WTC11 (cell line): ENCODE data around the gene DTNB. TPM values are rescaled to one million over a fixed set of nuclear protein-coding genes. Genes with fewer than 3 reads are reported as not detected.

Experiments used
- ATAC-seq: fragments of 200-7000 bp; cut with Tn5 transposase; 2 replicates; pipeline ENCODE4 v1.10.0; 2021; ENCODE audit warnings: mild to moderate bottlenecking, moderate library complexity
- CTCF ChIA-PET: fragments of 300-600 bp; sonication (Branson Sonifier 250); formaldehyde crosslinking; loops from one replicate; lab custom pipeline; 2021; ENCODE audit warnings: antibody characterized with exemption; lab: Charles Lee
- POLR2A ChIA-PET: fragments of 350-600 bp; sonication (Branson Sonifier 250); formaldehyde crosslinking; loops from one replicate; lab custom pipeline; 2021; ENCODE audit warnings: antibody characterized with exemption; lab: Charles Lee
- DNase-seq: peaks from one replicate; pipeline ENCODE4 v3.0.0; 2021; ENCODE audit warnings: low spot score
- H3K27ac Mint-ChIP-seq: 2 replicates; pipeline ENCODE4 v1.8.0; 2021; ENCODE audit warnings: mixed read lengths
- H3K27me3 Mint-ChIP-seq: 2 replicates; pipeline ENCODE4 v1.8.0; 2021; ENCODE audit warnings: low read depth, mild to moderate bottlenecking, moderate library complexity, mixed read lengths
- H3K36me3 Mint-ChIP-seq: 2 replicates; pipeline ENCODE4 v1.8.0; 2021; ENCODE audit warnings: mixed read lengths
- H3K4me1 Mint-ChIP-seq: 2 replicates; pipeline ENCODE4 v1.8.0; 2022; ENCODE audit warnings: mixed read lengths
- H3K4me3 Mint-ChIP-seq: 2 replicates; pipeline ENCODE4 v1.8.0; 2021; ENCODE audit warnings: mild to moderate bottlenecking, moderate library complexity, mixed read lengths
- H3K9me3 Mint-ChIP-seq: 2 replicates; pipeline ENCODE4 v1.8.0; 2021; ENCODE audit warnings: mixed read lengths
- ESRRA ChIP-seq: sonication (generic); formaldehyde crosslinking; IDR thresholded peaks from 2 replicates; pipeline ENCODE4 v1.8.1; 2022; ENCODE audit warnings: mild to moderate bottlenecking, missing genetic modification reagents, borderline replicate concordance
- JUN ChIP-seq: sonication (generic); formaldehyde crosslinking; IDR thresholded peaks from 2 replicates; pipeline ENCODE4 v1.8.0; 2023; ENCODE audit warnings: mild to moderate bottlenecking, missing genetic modification reagents
- NR3C1 ChIP-seq: sonication (generic); formaldehyde crosslinking; conservative IDR thresholded peaks from 2 replicates; pipeline ENCODE4 v1.8.1; 2023; ENCODE audit warnings: low read depth, mild to moderate bottlenecking, missing genetic modification reagents
- RORB ChIP-seq: fragments of 250-450 bp; sonication (Bioruptor Pico); IDR thresholded peaks from 2 replicates; pipeline ENCODE4 v1.9.0; 2021; ENCODE audit warnings: mild to moderate bottlenecking
- SOX15 ChIP-seq: fragments of 250-450 bp; sonication (Bioruptor Pico); IDR thresholded peaks from 2 replicates; pipeline ENCODE4 v1.9.0; 2021; ENCODE audit warnings: mild to moderate bottlenecking
- TEAD1 ChIP-seq: sonication (generic); formaldehyde crosslinking; IDR thresholded peaks from 2 replicates; pipeline ENCODE4 v1.8.0; 2022; ENCODE audit warnings: mild to moderate bottlenecking, missing genetic modification reagents
- ZBTB21 ChIP-seq: sonication (generic); formaldehyde crosslinking; IDR thresholded peaks from 2 replicates; pipeline ENCODE4 v1.8.1; 2023; ENCODE audit warnings: mild to moderate bottlenecking, missing genetic modification reagents, borderline replicate concordance
- ZNF121 ChIP-seq: sonication (generic); formaldehyde crosslinking; IDR thresholded peaks from 2 replicates; pipeline ENCODE4 v1.8.0; 2023; ENCODE audit warnings: missing genetic modification reagents
- ZNF423 ChIP-seq: fragments of 250-450 bp; sonication (Bioruptor Pico); IDR thresholded peaks from 2 replicates; pipeline ENCODE4 v2.1.2; 2022; ENCODE audit warnings: mild to moderate bottlenecking, moderate library complexity
- total RNA-seq: library from RNA; stranded (reverse); gene quantifications from 3 replicates; pipeline ENCODE4 v1.2.3, GENCODE V29; 2021
- TF ChIP-seq, protein P1 (sequence below): fragments of 250-450 bp; sonication (Bioruptor Pico); IDR thresholded peaks from 2 replicates; pipeline ENCODE4 v2.1.2; 2022; ENCODE audit warnings: mild to moderate bottlenecking, moderate library complexity
- TF ChIP-seq, protein P2 (sequence below): fragments of 250-450 bp; sonication (Bioruptor Pico); IDR thresholded peaks from 2 replicates; pipeline ENCODE4 v1.8.0; 2021; ENCODE audit warnings: mild to moderate bottlenecking
- TF ChIP-seq, protein P3 (sequence below): sonication (generic); formaldehyde crosslinking; IDR thresholded peaks from 2 replicates; pipeline ENCODE4 v1.8.1; 2023; ENCODE audit warnings: mild to moderate bottlenecking, missing genetic modification reagents, moderate library complexity
- TF ChIP-seq, protein P4 (sequence below): sonication (generic); formaldehyde crosslinking; IDR thresholded peaks from 2 replicates; pipeline ENCODE4 v1.8.1; 2022; ENCODE audit warnings: low read depth, missing genetic modification reagents, borderline replicate concordance
- TF ChIP-seq, protein P5 (sequence below): sonication (generic); formaldehyde crosslinking; IDR thresholded peaks from 2 replicates; pipeline ENCODE4 v1.8.1; 2022; ENCODE audit warnings: mild to moderate bottlenecking, moderate library complexity, missing genetic modification reagents
- TF ChIP-seq, protein P6 (sequence below): fragments of 250-450 bp; sonication (Bioruptor Pico); IDR thresholded peaks from 2 replicates; pipeline ENCODE4 v1.9.0; 2021; ENCODE audit warnings: mild to moderate bottlenecking
- TF ChIP-seq, protein P7 (sequence below): sonication (generic); formaldehyde crosslinking; IDR thresholded peaks from 2 replicates; pipeline ENCODE4 v1.8.1; 2023; ENCODE audit warnings: mild to moderate bottlenecking, moderate library complexity, missing genetic modification reagents
- TF ChIP-seq, protein P8 (sequence below): sonication (generic); formaldehyde crosslinking; IDR thresholded peaks from 2 replicates; pipeline ENCODE4 v1.8.0; 2023; ENCODE audit warnings: mild to moderate bottlenecking, missing genetic modification reagents
- TF ChIP-seq, protein P9 (sequence below): sonication (generic); formaldehyde crosslinking; IDR thresholded peaks from 2 replicates; pipeline ENCODE4 v1.8.1; 2022; ENCODE audit warnings: missing genetic modification reagents, borderline replicate concordance

The DTNB gene
- total RNA-seq, 1 experiment from 2014 or later = 39.9 TPM

DNA sequence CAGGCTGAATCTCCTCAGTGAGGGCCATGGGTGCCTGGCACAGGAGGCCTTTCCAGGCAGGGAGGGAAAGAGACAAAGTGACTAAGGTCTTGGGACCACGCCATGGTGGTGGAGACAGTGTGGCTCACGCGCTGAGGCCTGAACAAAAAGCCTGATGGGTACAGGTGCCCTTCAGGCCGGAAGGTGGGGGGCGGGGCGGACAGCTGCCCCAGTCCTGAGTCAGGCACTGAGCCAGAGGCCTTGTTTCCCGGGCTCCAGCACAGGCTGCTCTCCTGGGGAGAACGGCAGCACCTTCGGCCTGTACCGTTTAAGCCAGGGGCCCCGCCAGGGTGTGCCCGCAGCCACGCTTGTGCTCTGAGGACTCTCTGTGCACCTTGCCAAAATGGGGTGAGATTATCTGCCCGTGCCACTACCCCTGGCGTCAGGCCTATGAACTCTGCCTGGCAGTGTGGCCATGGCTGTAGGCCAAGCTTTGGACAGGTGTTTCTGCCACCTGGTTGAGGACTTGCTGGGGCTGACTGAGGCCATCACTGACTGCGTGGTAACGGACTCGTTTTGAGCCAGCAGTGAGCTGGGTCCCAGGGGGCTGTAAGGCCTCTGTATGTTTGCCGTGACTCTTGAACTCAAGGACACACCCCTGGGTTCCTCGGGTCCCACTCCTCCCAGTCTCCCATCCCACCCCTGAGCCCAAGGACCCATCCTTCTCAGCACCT is 300.0 kb downstream of the DTNB start:
- ATAC-seq (no peak), DNase-seq (no peak)
- CTCF ChIA-PET = interaction anchor here (4.7 kb wide), 1 partner anchor 11 kb away, joined by 54 read pairs; no protein-coding TSS in a partner anchor
- POLR2A ChIA-PET = interaction anchor here (0.6 kb wide), 1 partner anchor 103 kb away, joined by 3 read pairs; no protein-coding TSS in a partner anchor
- H3K4me1 Mint-ChIP-seq = peaks cover 31% of the 10 kb centered on the region
- peaks cover 32% of the 10 kb centered on the region for H3K27me3 Mint-ChIP-seq
- H3K9me3 Mint-ChIP-seq = no peaks in the 10 kb centered on the region
- TF ChIP-seq ZNF423 (CRISPR knock-in tag) = no peak
- TF ChIP-seq, protein P1, sequence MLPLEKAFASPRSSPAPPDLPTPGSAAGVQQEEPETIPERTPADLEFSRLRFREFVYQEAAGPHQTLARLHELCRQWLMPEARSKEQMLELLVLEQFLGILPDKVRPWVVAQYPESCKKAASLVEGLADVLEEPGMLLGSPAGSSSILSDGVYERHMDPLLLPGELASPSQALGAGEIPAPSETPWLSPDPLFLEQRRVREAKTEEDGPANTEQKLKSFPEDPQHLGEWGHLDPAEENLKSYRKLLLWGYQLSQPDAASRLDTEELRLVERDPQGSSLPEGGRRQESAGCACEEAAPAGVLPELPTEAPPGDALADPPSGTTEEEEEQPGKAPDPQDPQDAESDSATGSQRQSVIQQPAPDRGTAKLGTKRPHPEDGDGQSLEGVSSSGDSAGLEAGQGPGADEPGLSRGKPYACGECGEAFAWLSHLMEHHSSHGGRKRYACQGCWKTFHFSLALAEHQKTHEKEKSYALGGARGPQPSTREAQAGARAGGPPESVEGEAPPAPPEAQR (CRISPR knock-in tag) = no peak
- TF ChIP-seq, protein P2, sequence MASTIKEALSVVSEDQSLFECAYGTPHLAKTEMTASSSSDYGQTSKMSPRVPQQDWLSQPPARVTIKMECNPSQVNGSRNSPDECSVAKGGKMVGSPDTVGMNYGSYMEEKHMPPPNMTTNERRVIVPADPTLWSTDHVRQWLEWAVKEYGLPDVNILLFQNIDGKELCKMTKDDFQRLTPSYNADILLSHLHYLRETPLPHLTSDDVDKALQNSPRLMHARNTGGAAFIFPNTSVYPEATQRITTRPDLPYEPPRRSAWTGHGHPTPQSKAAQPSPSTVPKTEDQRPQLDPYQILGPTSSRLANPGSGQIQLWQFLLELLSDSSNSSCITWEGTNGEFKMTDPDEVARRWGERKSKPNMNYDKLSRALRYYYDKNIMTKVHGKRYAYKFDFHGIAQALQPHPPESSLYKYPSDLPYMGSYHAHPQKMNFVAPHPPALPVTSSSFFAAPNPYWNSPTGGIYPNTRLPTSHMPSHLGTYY (CRISPR knock-in tag) = no peak
- TF ChIP-seq JUN (CRISPR knock-in tag) = no peak
- no peak for TF ChIP-seq RORB (CRISPR knock-in tag)
- TF ChIP-seq, protein P3, sequence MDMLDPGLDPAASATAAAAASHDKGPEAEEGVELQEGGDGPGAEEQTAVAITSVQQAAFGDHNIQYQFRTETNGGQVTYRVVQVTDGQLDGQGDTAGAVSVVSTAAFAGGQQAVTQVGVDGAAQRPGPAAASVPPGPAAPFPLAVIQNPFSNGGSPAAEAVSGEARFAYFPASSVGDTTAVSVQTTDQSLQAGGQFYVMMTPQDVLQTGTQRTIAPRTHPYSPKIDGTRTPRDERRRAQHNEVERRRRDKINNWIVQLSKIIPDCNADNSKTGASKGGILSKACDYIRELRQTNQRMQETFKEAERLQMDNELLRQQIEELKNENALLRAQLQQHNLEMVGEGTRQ (CRISPR knock-in tag) = no peak
- no peak for TF ChIP-seq ZNF121 (CRISPR knock-in tag)
- TF ChIP-seq, protein P4, sequence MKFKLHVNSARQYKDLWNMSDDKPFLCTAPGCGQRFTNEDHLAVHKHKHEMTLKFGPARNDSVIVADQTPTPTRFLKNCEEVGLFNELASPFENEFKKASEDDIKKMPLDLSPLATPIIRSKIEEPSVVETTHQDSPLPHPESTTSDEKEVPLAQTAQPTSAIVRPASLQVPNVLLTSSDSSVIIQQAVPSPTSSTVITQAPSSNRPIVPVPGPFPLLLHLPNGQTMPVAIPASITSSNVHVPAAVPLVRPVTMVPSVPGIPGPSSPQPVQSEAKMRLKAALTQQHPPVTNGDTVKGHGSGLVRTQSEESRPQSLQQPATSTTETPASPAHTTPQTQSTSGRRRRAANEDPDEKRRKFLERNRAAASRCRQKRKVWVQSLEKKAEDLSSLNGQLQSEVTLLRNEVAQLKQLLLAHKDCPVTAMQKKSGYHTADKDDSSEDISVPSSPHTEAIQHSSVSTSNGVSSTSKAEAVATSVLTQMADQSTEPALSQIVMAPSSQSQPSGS (CRISPR knock-in tag) = no peak
- no peak for TF ChIP-seq ZBTB21 (CRISPR knock-in tag)
- TF ChIP-seq, protein P5, sequence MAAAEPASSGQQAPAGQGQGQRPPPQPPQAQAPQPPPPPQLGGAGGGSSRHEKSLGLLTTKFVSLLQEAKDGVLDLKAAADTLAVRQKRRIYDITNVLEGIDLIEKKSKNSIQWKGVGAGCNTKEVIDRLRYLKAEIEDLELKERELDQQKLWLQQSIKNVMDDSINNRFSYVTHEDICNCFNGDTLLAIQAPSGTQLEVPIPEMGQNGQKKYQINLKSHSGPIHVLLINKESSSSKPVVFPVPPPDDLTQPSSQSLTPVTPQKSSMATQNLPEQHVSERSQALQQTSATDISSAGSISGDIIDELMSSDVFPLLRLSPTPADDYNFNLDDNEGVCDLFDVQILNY (CRISPR knock-in tag) = no peak
- TF ChIP-seq, protein P6, sequence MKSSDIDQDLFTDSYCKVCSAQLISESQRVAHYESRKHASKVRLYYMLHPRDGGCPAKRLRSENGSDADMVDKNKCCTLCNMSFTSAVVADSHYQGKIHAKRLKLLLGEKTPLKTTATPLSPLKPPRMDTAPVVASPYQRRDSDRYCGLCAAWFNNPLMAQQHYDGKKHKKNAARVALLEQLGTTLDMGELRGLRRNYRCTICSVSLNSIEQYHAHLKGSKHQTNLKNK (CRISPR knock-in tag) = no peak
- TF ChIP-seq, protein P7, sequence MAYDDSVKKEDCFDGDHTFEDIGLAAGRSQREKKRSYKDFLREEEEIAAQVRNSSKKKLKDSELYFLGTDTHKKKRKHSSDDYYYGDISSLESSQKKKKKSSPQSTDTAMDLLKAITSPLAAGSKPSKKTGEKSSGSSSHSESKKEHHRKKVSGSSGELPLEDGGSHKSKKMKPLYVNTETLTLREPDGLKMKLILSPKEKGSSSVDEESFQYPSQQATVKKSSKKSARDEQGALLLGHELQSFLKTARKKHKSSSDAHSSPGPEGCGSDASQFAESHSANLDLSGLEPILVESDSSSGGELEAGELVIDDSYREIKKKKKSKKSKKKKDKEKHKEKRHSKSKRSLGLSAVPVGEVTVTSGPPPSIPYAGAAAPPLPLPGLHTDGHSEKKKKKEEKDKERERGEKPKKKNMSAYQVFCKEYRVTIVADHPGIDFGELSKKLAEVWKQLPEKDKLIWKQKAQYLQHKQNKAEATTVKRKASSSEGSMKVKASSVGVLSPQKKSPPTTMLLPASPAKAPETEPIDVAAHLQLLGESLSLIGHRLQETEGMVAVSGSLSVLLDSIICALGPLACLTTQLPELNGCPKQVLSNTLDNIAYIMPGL = no peak
- TF ChIP-seq, protein P8, sequence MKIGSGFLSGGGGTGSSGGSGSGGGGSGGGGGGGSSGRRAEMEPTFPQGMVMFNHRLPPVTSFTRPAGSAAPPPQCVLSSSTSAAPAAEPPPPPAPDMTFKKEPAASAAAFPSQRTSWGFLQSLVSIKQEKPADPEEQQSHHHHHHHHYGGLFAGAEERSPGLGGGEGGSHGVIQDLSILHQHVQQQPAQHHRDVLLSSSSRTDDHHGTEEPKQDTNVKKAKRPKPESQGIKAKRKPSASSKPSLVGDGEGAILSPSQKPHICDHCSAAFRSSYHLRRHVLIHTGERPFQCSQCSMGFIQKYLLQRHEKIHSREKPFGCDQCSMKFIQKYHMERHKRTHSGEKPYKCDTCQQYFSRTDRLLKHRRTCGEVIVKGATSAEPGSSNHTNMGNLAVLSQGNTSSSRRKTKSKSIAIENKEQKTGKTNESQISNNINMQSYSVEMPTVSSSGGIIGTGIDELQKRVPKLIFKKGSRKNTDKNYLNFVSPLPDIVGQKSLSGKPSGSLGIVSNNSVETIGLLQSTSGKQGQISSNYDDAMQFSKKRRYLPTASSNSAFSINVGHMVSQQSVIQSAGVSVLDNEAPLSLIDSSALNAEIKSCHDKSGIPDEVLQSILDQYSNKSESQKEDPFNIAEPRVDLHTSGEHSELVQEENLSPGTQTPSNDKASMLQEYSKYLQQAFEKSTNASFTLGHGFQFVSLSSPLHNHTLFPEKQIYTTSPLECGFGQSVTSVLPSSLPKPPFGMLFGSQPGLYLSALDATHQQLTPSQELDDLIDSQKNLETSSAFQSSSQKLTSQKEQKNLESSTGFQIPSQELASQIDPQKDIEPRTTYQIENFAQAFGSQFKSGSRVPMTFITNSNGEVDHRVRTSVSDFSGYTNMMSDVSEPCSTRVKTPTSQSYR (CRISPR knock-in tag) = no peak
- TF ChIP-seq, protein P9, sequence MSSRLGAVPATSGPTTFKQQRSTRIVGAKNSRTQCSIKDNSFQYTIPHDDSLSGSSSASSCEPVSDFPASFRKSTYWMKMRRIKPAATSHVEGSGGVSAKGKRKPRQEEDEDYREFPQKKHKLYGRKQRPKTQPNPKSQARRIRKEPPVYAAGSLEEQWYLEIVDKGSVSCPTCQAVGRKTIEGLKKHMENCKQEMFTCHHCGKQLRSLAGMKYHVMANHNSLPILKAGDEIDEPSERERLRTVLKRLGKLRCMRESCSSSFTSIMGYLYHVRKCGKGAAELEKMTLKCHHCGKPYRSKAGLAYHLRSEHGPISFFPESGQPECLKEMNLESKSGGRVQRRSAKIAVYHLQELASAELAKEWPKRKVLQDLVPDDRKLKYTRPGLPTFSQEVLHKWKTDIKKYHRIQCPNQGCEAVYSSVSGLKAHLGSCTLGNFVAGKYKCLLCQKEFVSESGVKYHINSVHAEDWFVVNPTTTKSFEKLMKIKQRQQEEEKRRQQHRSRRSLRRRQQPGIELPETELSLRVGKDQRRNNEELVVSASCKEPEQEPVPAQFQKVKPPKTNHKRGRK = no peak
- no peak for TF ChIP-seq TEAD1
- no peak for TF ChIP-seq NR3C1 (CRISPR knock-in tag)
- TF ChIP-seq ESRRA (CRISPR knock-in tag) = no peak
- no peak for TF ChIP-seq SOX15 (CRISPR knock-in tag)
- no peak overlapping the region for H3K4me3 Mint-ChIP-seq
- peaks cover 5% of the 10 kb centered on the region for H3K36me3 Mint-ChIP-seq
- no peak overlapping the region for H3K27ac Mint-ChIP-seq
